ENCODE results near the gene SCYL1.

The SCYL1 gene

DNA sequence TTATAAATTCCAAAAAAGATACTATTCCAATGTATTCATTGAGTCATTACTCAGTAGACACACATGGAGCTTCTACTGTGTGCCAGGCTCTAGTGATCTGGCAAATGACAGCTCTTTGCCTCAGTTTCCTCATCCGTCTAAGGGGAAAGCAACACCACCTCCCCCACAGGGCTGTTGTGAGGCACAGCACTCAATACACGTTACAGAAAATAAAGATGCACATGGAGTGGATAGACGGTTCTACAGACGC lies 32.6 kb upstream of the SCYL1 start:
- no peaks in the 10 kb centered on the region for H3K36me3 ChIP-seq
- H3K4me1 ChIP-seq (ENCODE audit: control insufficient read depth in 1 of 2, insufficient read depth in 1 of 2, low read depth in 1 of 2, low read length in 1 of 2) = peaks cover 81 to 88% of the 10 kb centered on the region in 2 experiments

DNA sequence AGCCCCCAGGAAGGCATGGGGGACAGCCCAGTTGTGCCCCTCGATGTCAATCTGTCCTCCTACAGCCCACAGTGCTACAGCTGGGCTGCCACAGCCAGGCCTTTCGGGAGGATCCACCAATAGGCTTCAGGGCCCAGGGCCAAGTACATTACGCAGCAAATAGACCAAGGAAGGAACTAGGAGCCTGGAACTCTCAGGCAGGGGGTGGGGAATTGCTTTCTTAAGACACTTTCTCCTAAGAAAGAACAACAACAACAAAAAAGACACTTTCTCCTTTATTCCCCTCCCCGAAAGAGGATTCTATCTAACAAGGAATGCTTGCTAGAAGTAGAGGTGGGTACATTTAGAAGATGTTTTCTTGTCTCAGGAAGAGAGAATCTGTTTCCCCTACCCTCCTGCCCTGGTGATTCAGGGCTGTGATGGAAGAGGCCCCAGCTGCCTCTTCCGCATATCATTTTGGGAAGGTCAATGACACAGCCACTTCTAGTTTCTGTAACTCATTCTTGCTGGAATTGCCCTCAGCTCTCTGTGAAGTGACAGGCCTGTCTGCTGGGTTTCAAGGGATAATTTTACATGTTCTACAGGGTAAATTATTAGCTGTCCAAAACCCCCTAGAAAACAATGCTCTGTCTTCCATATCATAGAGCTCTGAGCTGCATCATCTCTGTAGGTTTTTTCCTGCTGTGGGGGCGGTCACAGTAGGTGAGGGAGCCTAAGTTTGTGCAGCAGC lies 32.1 kb upstream of the SCYL1 start:
- Histone ChIP-seq H3K4me3 (ENCODE audit: low read depth in 1 of 2, low read length in 1 of 2) (peak overlapping the region; percentile 48 to 52), H3K36me3 (no peaks in the 10 kb centered on the region), H3K27me3 (no peaks in the 10 kb centered on the region), H3K9me3 (no peaks in the 10 kb centered on the region), H3K27ac (peak overlapping the region; percentile 98), H3K4me1 (ENCODE audit: control insufficient read depth in 1 of 2, insufficient read depth in 1 of 2, low read depth in 1 of 2, low read length in 1 of 2) (peaks cover 76 to 83% of the 10 kb centered on the region in 2 experiments)
- no peak for TF ChIP-seq CTCF (IDR thresholded peaks at IDR 0.05)

More for the DNA sequence above, 32.6 kb upstream of the SCYL1 start:
- Histone ChIP-seq H3K4me3 (ENCODE audit: low read depth in 1 of 2, low read length in 1 of 2) (peak overlapping the region; percentile 48 to 52), H3K9me3 (no peaks in the 10 kb centered on the region), H3K27me3 (no peaks in the 10 kb centered on the region), H3K27ac (peak overlapping the region; percentile 98)
- TF ChIP-seq CTCF (IDR thresholded peaks at IDR 0.05) = no peak

GRCh38 chr11:65493367-65494176 lies 31.3 kb upstream of the SCYL1 start:
- no peaks in the 10 kb centered on the region for H3K9me3 ChIP-seq
- peaks cover 69 to 75% of the 10 kb centered on the region in 2 experiments for H3K4me1 ChIP-seq (ENCODE audit: control insufficient read depth in 1 of 2, insufficient read depth in 1 of 2, low read depth in 1 of 2, low read length in 1 of 2)
- H3K27ac ChIP-seq = peak overlapping the region; percentile 98
- peak overlapping the region; percentile 48 to 52 for H3K4me3 ChIP-seq (ENCODE audit: low read depth in 1 of 2, low read length in 1 of 2)
- H3K27me3 ChIP-seq = no peaks in the 10 kb centered on the region
- H3K36me3 ChIP-seq = no peaks in the 10 kb centered on the region
- TF ChIP-seq CTCF (IDR thresholded peaks at IDR 0.05) = no peak

- H3K36me3 ChIP-seq = peaks cover 4% of the 10 kb centered on the region
- TF ChIP-seq CTCF (IDR thresholded peaks at IDR 0.05) = no peak
- H3K4me1 ChIP-seq (ENCODE audit: control insufficient read depth in 1 of 2, insufficient read depth in 1 of 2, low read depth in 1 of 2, low read length in 1 of 2) = peaks cover 55 to 56% of the 10 kb centered on the region in 2 experiments
- H3K27me3 ChIP-seq = no peaks in the 10 kb centered on the region
- peak overlapping the region; percentile 99 for H3K27ac ChIP-seq
- H3K9me3 ChIP-seq = no peaks in the 10 kb centered on the region
- H3K4me3 ChIP-seq (ENCODE audit: low read depth in 1 of 2, low read length in 1 of 2) = peak overlapping the region; percentile 93 to 96
Measured at GRCh38 chr11:65496304-65497140, 28.4 kb upstream of the SCYL1 start.

GRCh38 chr11:65497141-65498041 lies 27.5 kb upstream of the SCYL1 start:
- Histone ChIP-seq H3K27me3 (no peaks in the 10 kb centered on the region), H3K36me3 (peaks cover 13% of the 10 kb centered on the region), H3K4me3 (ENCODE audit: low read depth in 1 of 2, low read length in 1 of 2) (peak overlapping the region; percentile 93 to 96), H3K27ac (peak overlapping the region; percentile 99), H3K9me3 (no peaks in the 10 kb centered on the region), H3K4me1 (ENCODE audit: control insufficient read depth in 1 of 2, insufficient read depth in 1 of 2, low read depth in 1 of 2, low read length in 1 of 2) (peaks cover 47% of the 10 kb centered on the region in 2 experiments)
- peak; percentile 64 for TF ChIP-seq CTCF (IDR thresholded peaks at IDR 0.05)
